Sigmoid colon (tissue), 7 donors: Measurements from ENCODE around the gene GALNT18. TPM values are rescaled to one million over a fixed set of nuclear protein-coding genes. Genes with fewer than 3 reads are reported as not detected.
A peak's percentile ranks its signal among the peaks of the same experiment; 100 is the strongest.

Experiments
- DNase-seq: peaks from one replicate; pipeline ENCODE4 v3.0.0-alpha.2; 2019
- H3K27ac ChIP-seq, 4 donors: fragments of 200-600 bp; sonication (generic); one replicate each; pipeline ENCODE4 v1.5.1; 2016 to 2019; ENCODE audit warnings: mild to moderate bottlenecking in 1 of 4
- H3K27me3 ChIP-seq, 3 donors: fragments of 200-600 bp; sonication (generic); one replicate each; pipeline ENCODE4 v1.5.1; 2019; ENCODE audit warnings: mild to moderate bottlenecking in 1 of 3
- H3K36me3 ChIP-seq, 4 donors: fragments of 200-600 bp; sonication (generic); one replicate each; pipeline ENCODE4 v1.5.1; 2016 to 2019
- H3K4me1 ChIP-seq, 4 donors: fragments of 200-600 bp; sonication (generic); one replicate each; pipeline ENCODE4 v1.5.1; 2017 to 2019
- H3K4me3 ChIP-seq, 4 donors: fragments of 200-600 bp; sonication (generic); one replicate each; pipeline ENCODE4 v1.5.1; 2017 to 2019; ENCODE audit warnings: mild to moderate bottlenecking in 2 of 4, moderate library complexity in 1 of 4
- H3K9me3 ChIP-seq, 4 donors: fragments of 200-600 bp in 3 of 4; sonication (generic) in 3 of 4; one replicate each; pipeline versions ENCODE4 v1.5.1 to v1.6.1; 2013 to 2019
- EP300 ChIP-seq, 4 donors: sonication (generic); formaldehyde crosslinking; IDR thresholded peaks; one replicate each; pipeline ENCODE4 v1.6.1; 2017; ENCODE audit warnings: antibody characterized with exemption in 4 of 4
- POLR2A ChIP-seq, 2 donors: fragments of 450-650 bp; IDR thresholded peaks; one replicate each; pipeline ENCODE4 v1.6.1; 2016; ENCODE audit warnings: antibody characterized with exemption in 2 of 2, mild to moderate bottlenecking in 2 of 2, moderate library complexity in 2 of 2
- POLR2AphosphoS5 ChIP-seq, 4 donors: sonication (generic); formaldehyde crosslinking; IDR thresholded peaks; one replicate each; pipeline ENCODE4 v1.6.1; 2017; ENCODE audit warnings: antibody characterized with exemption in 4 of 4
- WGBS, 2 donors: extraction: QIAGEN DNeasy Blood & Tissue Kit; methylation state at CpG; one replicate each; pipeline ENCODE4 v1.1.7; 2013; 5-methylcytosine and 5-hydroxymethylcytosine counted together
- intact Hi-C: fragments of 100-400 bp; cut with DNase I; formaldehyde crosslinking; loops from one replicate; pipeline ENCODE4 v1.15.1; 2023
- polyA plus RNA-seq, 3 donors: library from polyadenylated mRNA; stranded (reverse); fragments of 200-250 nt; gene quantifications; one replicate each; pipeline ENCODE4 v1.2.3, GENCODE V29; 2013
- total RNA-seq, 4 donors: library from RNA; depleted of rRNA; stranded (reverse); fragments of >200 nt; gene quantifications; one replicate each; pipeline ENCODE4 v1.1.0, GENCODE V29; 2016
- TF ChIP-seq, protein P1 (sequence below), 4 experiments: fragments of 450-650 bp in 3 of 4; fragments of 200-600 bp in 1 of 4; IDR thresholded peaks; one replicate each; pipeline ENCODE4 v1.5.1; 2016 to 2019; ENCODE audit warnings: antibody characterized with exemption in 4 of 4, mild to moderate bottlenecking in 3 of 4, moderate library complexity in 2 of 4
- donor health status: healthy with polysubstance abuse.
- donor health status: Bipolar disorder and iron deficiency.
- donor health status: healthy.

Gene GALNT18
- total and polyA plus RNA-seq, 7 donors, result 0.92 to 48.6 (median 34.9) TPM

- H3K27ac ChIP-seq, result no peak overlapping the region
- peaks cover 0 to 6% (median 2%) of the 10 kb centered on the region in 4 donors for H3K4me1 ChIP-seq
- H3K27me3 ChIP-seq, result no peaks in the 10 kb centered on the region
- TF ChIP-seq EP300 (IDR thresholded peaks at IDR 0.05) (no peak), POLR2A (IDR thresholded peaks at IDR 0.05) (no peak), POLR2AphosphoS5 (IDR thresholded peaks at IDR 0.05) (no peak)
- TF ChIP-seq, protein P1, sequence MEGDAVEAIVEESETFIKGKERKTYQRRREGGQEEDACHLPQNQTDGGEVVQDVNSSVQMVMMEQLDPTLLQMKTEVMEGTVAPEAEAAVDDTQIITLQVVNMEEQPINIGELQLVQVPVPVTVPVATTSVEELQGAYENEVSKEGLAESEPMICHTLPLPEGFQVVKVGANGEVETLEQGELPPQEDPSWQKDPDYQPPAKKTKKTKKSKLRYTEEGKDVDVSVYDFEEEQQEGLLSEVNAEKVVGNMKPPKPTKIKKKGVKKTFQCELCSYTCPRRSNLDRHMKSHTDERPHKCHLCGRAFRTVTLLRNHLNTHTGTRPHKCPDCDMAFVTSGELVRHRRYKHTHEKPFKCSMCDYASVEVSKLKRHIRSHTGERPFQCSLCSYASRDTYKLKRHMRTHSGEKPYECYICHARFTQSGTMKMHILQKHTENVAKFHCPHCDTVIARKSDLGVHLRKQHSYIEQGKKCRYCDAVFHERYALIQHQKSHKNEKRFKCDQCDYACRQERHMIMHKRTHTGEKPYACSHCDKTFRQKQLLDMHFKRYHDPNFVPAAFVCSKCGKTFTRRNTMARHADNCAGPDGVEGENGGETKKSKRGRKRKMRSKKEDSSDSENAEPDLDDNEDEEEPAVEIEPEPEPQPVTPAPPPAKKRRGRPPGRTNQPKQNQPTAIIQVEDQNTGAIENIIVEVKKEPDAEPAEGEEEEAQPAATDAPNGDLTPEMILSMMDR (IDR thresholded peaks at IDR 0.05), result no peak
- no peak overlapping the region for H3K4me3 ChIP-seq
- 63 to 68% methylated on average over 2 of the region's 2 CpGs for WGBS, 2 donors
- intact Hi-C loops, result no loop called here
- DNase-seq, result no peak
- H3K36me3 ChIP-seq, result no peaks in the 10 kb centered on the region
- no peaks in the 10 kb centered on the region for H3K9me3 ChIP-seq
These were observed 371.3 kb downstream of the GALNT18 start for GRCh38 chr11:11250470-11250869.

DNA sequence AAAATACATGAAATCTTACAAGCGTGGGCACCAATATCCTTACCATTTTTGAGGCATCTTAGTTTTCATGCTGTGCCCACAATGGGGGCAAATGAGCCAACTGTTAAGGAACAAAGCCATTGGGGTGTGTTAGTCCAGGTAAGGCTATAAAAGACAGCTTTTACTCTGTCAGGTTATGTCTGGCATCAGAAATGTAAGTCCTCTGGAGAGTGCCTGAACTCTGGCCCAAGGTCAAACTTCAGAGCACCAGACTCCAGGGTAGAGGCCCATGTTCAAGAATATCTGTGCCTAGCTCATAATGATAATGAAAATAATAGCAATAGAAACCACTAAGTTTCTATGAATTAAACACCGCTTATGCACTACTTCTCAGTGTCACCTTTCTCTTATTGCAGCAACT, 374.2 kb downstream of the GALNT18 start:
- 78 to 84% methylated on average over 2 of the region's 2 CpGs for WGBS, 2 donors
- no peaks in the 10 kb centered on the region for H3K9me3 ChIP-seq
- intact Hi-C loops, result no loop called here
- H3K36me3 ChIP-seq, result no peaks in the 10 kb centered on the region
- H3K4me1 ChIP-seq, result peaks cover 0 to 35% (median 25%) of the 10 kb centered on the region in 4 donors
- no peak overlapping the region for H3K27ac ChIP-seq
- no peaks in the 10 kb centered on the region for H3K27me3 ChIP-seq
- DNase-seq, result no peak
- TF ChIP-seq POLR2A (IDR thresholded peaks at IDR 0.05) (no peak), EP300 (IDR thresholded peaks at IDR 0.05) (no peak), POLR2AphosphoS5 (IDR thresholded peaks at IDR 0.05) (no peak)
- TF ChIP-seq, protein P1 (IDR thresholded peaks at IDR 0.05), result no peak
- no peak overlapping the region for H3K4me3 ChIP-seq

- 59 to 85% methylated on average over 6 of the region's 6 CpGs for WGBS, 2 donors
- TF ChIP-seq POLR2A (IDR thresholded peaks at IDR 0.05), result no peak
- no peak for TF ChIP-seq POLR2AphosphoS5 (IDR thresholded peaks at IDR 0.05)
- TF ChIP-seq, protein P1 (IDR thresholded peaks at IDR 0.05), result no peak
- TF ChIP-seq EP300 (IDR thresholded peaks at IDR 0.05), result no peak
- no peak overlapping the region for H3K27ac ChIP-seq
- peaks cover 0 to 40% (median 28%) of the 10 kb centered on the region in 4 donors for H3K4me1 ChIP-seq
- H3K27me3 ChIP-seq, result no peaks in the 10 kb centered on the region
- no peaks in the 10 kb centered on the region for H3K9me3 ChIP-seq
- H3K4me3 ChIP-seq, result no peak overlapping the region
- intact Hi-C loops, result no loop called here
- H3K36me3 ChIP-seq, result no peaks in the 10 kb centered on the region
- DNase-seq, result no peak
These were observed 374.7 kb downstream of the GALNT18 start for GRCh38 chr11:11247086-11247485.

DNA sequence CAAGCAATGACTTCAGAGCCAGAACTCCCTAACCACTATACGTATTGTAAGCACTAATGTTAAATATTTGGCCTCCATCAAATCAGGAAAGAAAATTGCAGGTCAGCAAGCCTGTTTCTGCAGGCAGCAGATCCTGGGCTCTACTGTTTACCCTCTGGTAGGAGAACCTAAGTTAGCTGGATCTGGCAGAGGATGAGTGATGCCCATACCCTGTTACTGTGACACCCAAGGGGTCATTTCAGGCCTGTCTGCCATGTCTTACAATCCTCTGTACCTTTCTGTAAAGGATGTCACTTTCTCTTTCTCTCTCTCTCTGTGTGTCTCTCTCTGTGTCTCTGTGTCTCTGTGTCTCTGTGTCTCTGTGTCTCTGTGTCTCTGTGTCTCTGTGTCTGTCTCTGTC, 375.6 kb downstream of the GALNT18 start:
- Histone ChIP-seq H3K4me3 (no peak overlapping the region), H3K4me1 (peaks cover 0 to 43% (median 28%) of the 10 kb centered on the region in 4 donors), H3K36me3 (no peaks in the 10 kb centered on the region), H3K27ac (no peak overlapping the region), H3K9me3 (no peaks in the 10 kb centered on the region), H3K27me3 (no peaks in the 10 kb centered on the region)
- TF ChIP-seq, protein P1 (IDR thresholded peaks at IDR 0.05), result no peak
- TF ChIP-seq POLR2AphosphoS5 (IDR thresholded peaks at IDR 0.05) (no peak), EP300 (IDR thresholded peaks at IDR 0.05) (no peak), POLR2A (IDR thresholded peaks at IDR 0.05) (no peak)
- no peak for DNase-seq
- WGBS, 2 donors, result 72 to 83% methylated on average over 1 of the region's 1 CpG
- intact Hi-C loops, result no loop called here

GRCh38 chr11:11245453-11245852, 376.4 kb downstream of the GALNT18 start:
- Histone ChIP-seq H3K36me3 (no peaks in the 10 kb centered on the region), H3K4me3 (no peak overlapping the region), H3K27ac (peak overlapping the region in 1 of 4 donors; percentile 88), H3K27me3 (no peaks in the 10 kb centered on the region), H3K4me1 (peaks cover 0 to 43% (median 28%) of the 10 kb centered on the region in 4 donors), H3K9me3 (no peaks in the 10 kb centered on the region)
- TF ChIP-seq, protein P1 (IDR thresholded peaks at IDR 0.05), result peak in 1 of 4 experiments; percentile 9
- TF ChIP-seq POLR2AphosphoS5 (IDR thresholded peaks at IDR 0.05), result no peak
- no peak for DNase-seq
- 80 to 81% methylated on average over 3 of the region's 3 CpGs for WGBS, 2 donors
- intact Hi-C loops, result no loop called here
